ENCODE measurements around the gene GNA14. TPM values are rescaled to one million over a fixed set of nuclear protein-coding genes. Genes with fewer than 3 reads are reported as not detected.
A peak's percentile ranks its signal among the peaks of the same experiment; 100 is the strongest.
"Not testable (repeated sequence)": the region's sequence is repeated elsewhere in the genome, so short reads cannot be mapped to it uniquely, and the experiment has no call there.

Gene GNA14
- total RNA-seq = 0.14 and 0.31 TPM in 2 replicates
- long read RNA-seq = 0 reads

GRCh38 chr9:77648234-77649108 is at the start of gene GNA14:
Gene GNA14, minus strand, starts transcription at chr9:77648322. Its CDS starts 529 bp downstream, at chr9:77647793.
- TF ChIP-seq CTCF (IDR thresholded peaks at IDR 0.05; ENCODE audit: unreplicated experiment) = no peak
- Mint-ChIP-seq H3K27ac (no peak within 1 kb of the TSS), H3K27me3 (peaks cover 30% of the 10 kb centered on the region), H3K9me3 (ENCODE audit: low read depth) (no peaks in the 10 kb centered on the region), H3K4me1 (ENCODE audit: low read depth) (peaks cover 5% of the 10 kb centered on the region), H3K36me3 (ENCODE audit: insufficient read depth) (peaks cover 2% of the 10 kb centered on the region), H3K4me3 (ENCODE audit: low read depth) (peak within 1 kb of the TSS; percentile 56)
- DNase-seq (ENCODE audit: low spot score, unreplicated experiment) = no peak

GRCh38 chr9:77697238-77697984 is 49.3 kb upstream of the GNA14 start:
- Mint-ChIP-seq H3K27ac (no peak overlapping the region), H3K27me3 (no peaks in the 10 kb centered on the region), H3K9me3 (ENCODE audit: low read depth) (peaks cover 35% of the 10 kb centered on the region), H3K4me3 (ENCODE audit: low read depth) (no peak overlapping the region), H3K4me1 (ENCODE audit: low read depth) (peaks cover 10% of the 10 kb centered on the region), H3K36me3 (ENCODE audit: insufficient read depth) (peaks cover 2% of the 10 kb centered on the region)
- TF ChIP-seq CTCF (IDR thresholded peaks at IDR 0.05; ENCODE audit: unreplicated experiment) = no peak
- no peak for DNase-seq (ENCODE audit: low spot score, unreplicated experiment)

- H3K4me3 Mint-ChIP-seq (ENCODE audit: low read depth); H3K27me3 Mint-ChIP-seq; H3K27ac Mint-ChIP-seq; DNase-seq (ENCODE audit: low spot score, unreplicated experiment); H3K36me3 Mint-ChIP-seq (ENCODE audit: insufficient read depth); H3K4me1 Mint-ChIP-seq (ENCODE audit: low read depth): not testable (repeated sequence)
- peaks cover 28% of the 10 kb centered on the region for H3K9me3 Mint-ChIP-seq (ENCODE audit: low read depth)
These were observed 42.6 kb upstream of the GNA14 start for GRCh38 chr9:77690723-77691122.

GRCh38 chr9:77690119-77690518 is 42.0 kb upstream of the GNA14 start:
- H3K36me3 Mint-ChIP-seq (ENCODE audit: insufficient read depth) = not testable (repeated sequence)

GRCh38 chr9:77687737-77688136 is 39.6 kb upstream of the GNA14 start:
- H3K36me3 Mint-ChIP-seq (ENCODE audit: insufficient read depth); DNase-seq (ENCODE audit: low spot score, unreplicated experiment); H3K27ac Mint-ChIP-seq; H3K27me3 Mint-ChIP-seq; H3K4me1 Mint-ChIP-seq (ENCODE audit: low read depth); H3K4me3 Mint-ChIP-seq (ENCODE audit: low read depth): not testable (repeated sequence)
- peaks cover 15% of the 10 kb centered on the region for H3K9me3 Mint-ChIP-seq (ENCODE audit: low read depth)

More at GRCh38 chr9:77690119-77690518, 42.0 kb upstream of the GNA14 start:
- H3K27ac Mint-ChIP-seq; H3K4me1 Mint-ChIP-seq (ENCODE audit: low read depth); H3K4me3 Mint-ChIP-seq (ENCODE audit: low read depth); DNase-seq (ENCODE audit: low spot score, unreplicated experiment); H3K27me3 Mint-ChIP-seq: not testable (repeated sequence)
- peaks cover 23% of the 10 kb centered on the region for H3K9me3 Mint-ChIP-seq (ENCODE audit: low read depth)

GRCh38 chr9:77680581-77680980 is 32.5 kb upstream of the GNA14 start:
- peaks cover 2% of the 10 kb centered on the region for H3K36me3 Mint-ChIP-seq (ENCODE audit: insufficient read depth)
- no peak for DNase-seq (ENCODE audit: low spot score, unreplicated experiment)
- no peaks in the 10 kb centered on the region for H3K27me3 Mint-ChIP-seq
- no peak overlapping the region for H3K4me3 Mint-ChIP-seq (ENCODE audit: low read depth)
- H3K9me3 Mint-ChIP-seq (ENCODE audit: low read depth) = peaks cover 9% of the 10 kb centered on the region
- no peaks in the 10 kb centered on the region for H3K4me1 Mint-ChIP-seq (ENCODE audit: low read depth)
- no peak for TF ChIP-seq CTCF (IDR thresholded peaks at IDR 0.05; ENCODE audit: unreplicated experiment)
- H3K27ac Mint-ChIP-seq = no peak overlapping the region
